Activated CD4-positive, alpha-beta T cell treated with anti-CD3 and anti-CD28 coated beads for 48 hours (primary cell): Measurements from ENCODE around the gene GNAI2.

Experiments used
- DNase-seq: peaks from one replicate; pipeline ENCODE4 v3.0.0-alpha.2; 2020

The GNAI2 gene

GRCh38 chr3:50235716-50236483, at the start of gene GNAI2:
Gene GNAI2, plus strand, starts transcription at chr3:50236204. Its CDS starts 132 bp downstream, at chr3:50236336.
- DNase-seq, result peak; percentile 99

GRCh38 chr3:50187750-50188149, 48.3 kb upstream of the GNAI2 start:
- no peak for DNase-seq

- peak; percentile 67 for DNase-seq
Measured at GRCh38 chr3:50189274-50189673, 46.7 kb upstream of the GNAI2 start.

DNA sequence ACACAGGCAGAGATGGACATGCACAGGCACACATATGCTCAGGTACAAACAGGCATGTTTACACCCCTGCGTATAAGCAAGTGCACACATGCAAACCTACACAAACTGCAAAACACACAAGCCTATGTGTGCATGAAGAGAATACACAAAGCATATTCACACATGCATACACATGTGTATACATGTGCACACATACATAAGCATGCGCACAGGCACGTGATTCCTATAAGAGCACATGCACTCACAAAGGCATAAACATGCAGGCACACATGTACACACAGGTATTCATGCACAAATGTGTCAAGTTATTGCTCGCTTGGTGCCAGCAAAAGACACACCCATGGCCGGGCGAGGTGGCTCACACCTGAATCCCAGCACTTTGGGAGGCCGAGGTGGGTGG, 46.0 kb upstream of the GNAI2 start:
- DNase-seq, result no peak

DNA sequence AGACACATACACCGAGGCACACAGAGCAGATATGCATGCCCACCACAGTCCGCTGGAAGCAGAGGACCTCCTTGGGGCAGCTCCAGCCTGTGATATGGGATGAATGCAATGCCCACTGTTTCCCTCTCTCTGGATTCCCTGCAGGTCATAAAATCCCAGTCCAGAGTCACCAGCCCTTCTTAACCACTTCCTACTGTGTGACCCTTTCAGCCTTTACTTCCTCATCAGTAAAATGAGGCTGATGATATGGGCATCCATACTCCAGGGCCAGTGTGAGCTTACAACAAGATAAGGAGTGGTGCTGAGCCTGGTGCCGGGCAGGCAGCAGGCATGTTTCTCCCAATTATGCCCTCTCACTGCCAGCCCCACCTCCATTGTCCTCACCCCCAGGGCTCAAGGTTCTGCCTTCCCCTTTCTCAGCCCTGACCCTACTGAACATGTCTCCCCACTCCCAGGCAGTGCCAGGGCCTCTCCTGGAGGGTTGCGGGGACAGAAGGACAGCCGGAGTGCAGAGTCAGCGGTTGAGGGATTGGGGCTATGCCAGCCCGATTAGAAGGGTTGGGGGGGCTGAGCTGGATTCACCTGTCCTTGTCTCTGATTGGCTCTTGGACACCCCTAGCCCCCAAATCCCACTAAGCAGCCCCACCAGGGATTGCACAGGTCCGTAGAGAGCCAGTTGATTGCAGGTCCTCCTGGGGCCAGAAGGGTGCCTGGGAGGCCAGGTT, 44.9 kb upstream of the GNAI2 start, which contains the start of gene GNAT1:
Gene GNAT1 (plus strand): TSS at position 675 of the 725 bp plus-strand sequence. CDS start 116 bp downstream, outside the sequence.
- DNase-seq, result no peak

GRCh38 chr3:50192124-50192523, 43.9 kb upstream of the GNAI2 start:
- DNase-seq, result no peak

DNA sequence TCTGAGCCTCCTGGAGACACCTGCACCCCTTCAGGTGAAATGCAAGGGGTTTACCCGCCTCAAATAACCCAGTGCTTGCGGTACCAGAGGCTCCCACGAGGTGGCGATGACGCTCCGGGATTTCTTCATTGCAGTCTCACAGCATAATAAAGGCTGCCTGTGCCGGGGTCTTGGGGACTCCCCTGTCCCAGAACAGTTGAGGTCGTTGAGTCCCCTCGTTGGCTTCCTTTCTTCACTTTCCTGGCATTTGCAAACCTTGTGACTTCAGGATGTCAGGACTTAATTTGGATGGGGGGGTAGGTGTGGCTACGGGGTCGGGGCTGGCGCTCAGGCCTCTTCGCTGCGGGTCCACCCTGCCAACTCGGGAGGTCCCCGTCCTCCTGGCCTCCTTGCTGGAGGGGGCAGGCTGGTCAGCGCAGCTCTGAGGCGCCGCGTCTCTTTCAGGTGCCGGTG, 43.3 kb upstream of the GNAI2 start:
- DNase-seq, result peak; percentile 90

- no peak for DNase-seq
Measured at GRCh38 chr3:50193286-50193685, 42.7 kb upstream of the GNAI2 start.

DNA sequence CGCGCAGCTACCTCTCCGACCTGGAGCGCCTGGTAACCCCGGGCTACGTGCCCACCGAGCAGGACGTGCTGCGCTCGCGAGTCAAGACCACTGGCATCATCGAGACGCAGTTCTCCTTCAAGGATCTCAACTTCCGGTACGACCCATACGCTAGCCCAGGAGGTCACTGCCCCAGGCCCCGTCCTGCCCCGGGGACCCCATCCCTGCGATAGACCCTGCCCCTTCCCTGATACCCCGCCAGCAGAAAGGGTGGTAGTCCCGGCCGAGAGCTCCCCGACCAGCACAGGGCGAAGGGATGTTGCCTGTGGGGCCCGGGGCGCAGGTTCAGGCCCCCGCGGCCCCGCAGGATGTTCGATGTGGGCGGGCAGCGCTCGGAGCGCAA, 42.3 kb upstream of the GNAI2 start:
- no peak for DNase-seq

DNA sequence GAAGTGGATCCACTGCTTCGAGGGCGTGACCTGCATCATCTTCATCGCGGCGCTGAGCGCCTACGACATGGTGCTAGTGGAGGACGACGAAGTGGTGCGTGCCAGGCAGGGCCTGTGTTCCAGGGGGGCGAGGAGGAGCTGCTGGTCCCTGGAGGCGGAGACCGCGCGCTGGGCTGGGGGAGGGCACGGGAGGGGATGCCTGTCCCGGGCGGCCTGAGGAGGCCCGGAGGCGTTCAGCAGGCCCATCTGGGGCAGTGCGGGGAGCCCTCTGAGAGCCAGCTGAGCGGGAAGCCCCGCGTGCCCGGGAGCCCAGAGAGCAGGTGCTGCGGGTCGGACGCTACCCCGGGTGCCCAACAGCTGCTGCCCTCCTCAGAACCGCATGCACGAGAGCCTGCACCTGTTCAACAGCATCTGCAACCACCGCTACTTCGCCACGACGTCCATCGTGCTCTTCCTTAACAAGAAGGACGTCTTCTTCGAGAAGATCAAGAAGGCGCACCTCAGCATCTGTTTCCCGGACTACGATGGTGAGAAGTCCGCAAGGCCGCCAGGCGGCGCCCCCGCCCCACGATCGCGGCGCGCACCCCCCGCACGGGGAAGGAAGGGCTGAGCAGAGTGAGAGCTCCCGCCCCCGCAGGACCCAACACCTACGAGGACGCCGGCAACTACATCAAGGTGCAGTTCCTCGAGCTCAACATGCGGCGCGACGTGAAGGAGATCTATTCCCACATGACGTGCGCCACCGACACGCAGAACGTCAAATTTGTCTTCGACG, 41.7 kb upstream of the GNAI2 start:
- peak; percentile 84 for DNase-seq

GRCh38 chr3:50194903-50195500, 41.0 kb upstream of the GNAI2 start:
- peak; percentile 59 for DNase-seq

DNA sequence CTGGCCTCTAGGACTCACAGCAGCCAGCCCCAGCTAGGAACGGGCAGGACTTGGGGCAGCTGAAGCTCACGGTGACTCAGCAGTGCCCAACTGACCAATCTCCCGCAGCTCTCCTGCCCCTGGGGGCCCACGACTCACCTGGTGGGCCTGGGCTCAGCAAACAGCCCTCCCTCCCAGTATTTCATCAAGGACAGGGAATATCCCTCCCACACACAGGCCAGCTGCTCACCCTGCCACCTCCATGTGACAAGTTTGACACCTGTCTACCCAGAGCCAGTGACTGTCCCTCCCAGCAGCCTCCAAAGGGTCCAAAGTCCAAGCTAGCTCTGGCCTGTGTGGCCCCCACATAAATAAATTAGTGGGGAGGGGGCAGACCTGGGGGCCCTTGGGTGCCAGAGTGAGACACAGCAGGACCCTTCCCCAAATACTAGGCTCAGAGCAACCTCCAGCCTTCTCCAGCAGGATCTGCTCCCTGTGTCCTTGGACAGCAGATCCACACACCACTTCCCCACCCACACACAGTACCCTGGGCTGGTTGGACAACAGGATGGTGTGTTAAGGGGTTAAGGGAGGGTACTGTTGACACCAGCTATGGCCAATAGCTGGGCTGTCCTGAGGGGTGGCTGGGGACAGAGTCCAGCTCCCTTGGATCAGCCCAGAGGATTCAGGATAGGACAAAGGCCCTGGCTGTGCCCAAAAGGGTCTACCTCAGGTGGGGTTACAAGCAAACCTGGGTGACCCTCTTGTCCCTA, 40.3 kb upstream of the GNAI2 start:
- DNase-seq, result no peak

DNA sequence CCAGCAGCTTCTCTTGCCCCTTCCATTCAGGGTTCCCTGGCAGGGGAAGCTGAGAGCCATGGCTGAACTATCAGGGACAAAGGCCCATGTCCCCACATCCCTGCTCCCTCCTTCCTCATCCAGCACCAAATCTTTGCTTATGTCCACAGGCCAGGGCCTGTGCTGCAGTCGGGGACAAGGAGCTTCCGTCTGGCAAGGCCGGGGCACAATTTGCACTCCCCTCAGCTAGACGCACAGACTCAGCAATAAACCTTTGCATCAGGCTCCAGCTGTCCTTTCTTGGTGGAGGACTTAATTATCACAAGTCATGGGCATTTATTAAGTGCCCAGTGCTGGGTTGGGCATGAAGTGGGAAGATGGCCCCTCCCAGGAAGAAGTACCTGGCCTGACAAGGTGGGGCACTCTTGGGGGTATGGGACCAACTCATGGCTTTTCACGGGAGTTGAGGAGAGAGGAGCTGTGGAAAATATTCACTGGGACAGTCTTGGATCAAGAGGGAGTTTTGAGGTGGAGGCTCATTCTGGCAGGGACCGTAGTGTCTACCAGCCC, 39.7 kb upstream of the GNAI2 start:
- DNase-seq, result no peak

GRCh38 chr3:50201573-50202315, 34.3 kb upstream of the GNAI2 start:
- DNase-seq, result no peak

GRCh38 chr3:50202353-50203112, 33.5 kb upstream of the GNAI2 start:
- no peak for DNase-seq

DNA sequence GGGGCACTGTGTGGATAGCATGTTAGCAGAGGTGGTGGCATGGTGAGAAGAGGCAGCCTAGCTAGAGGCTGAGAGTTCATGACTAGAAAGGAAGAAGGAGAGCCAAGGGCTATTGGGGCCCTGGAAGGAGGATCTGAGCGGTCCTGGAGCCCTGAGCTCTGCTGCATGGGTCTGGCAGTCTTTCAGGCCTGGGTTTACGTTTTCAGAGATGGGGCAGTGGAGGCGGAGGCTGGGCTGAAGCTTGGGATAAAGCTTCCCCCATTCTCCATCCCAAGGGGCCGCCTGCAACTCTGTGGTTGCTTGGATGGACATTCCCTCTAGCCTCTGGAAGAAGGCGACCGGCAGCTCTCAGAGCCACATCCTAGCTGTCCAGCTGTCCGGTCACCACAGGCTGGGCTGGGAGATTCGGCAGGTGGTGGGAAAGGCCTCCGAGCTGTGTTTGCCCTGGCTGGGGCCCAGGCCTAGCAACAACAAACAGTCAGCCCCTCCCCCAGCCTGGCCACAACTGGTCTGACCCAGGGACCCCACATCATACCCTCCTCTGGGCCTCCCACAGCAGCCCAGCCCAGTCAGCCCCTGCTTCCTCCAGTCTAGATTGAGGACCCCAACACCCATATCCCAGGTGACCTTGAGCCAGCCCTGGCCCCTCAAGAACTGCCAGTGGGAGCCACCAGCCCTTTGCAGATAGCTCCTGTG, 32.7 kb upstream of the GNAI2 start:
- no peak for DNase-seq

- no peak for DNase-seq
Measured at GRCh38 chr3:50203809-50204803, 31.9 kb upstream of the GNAI2 start.

DNA sequence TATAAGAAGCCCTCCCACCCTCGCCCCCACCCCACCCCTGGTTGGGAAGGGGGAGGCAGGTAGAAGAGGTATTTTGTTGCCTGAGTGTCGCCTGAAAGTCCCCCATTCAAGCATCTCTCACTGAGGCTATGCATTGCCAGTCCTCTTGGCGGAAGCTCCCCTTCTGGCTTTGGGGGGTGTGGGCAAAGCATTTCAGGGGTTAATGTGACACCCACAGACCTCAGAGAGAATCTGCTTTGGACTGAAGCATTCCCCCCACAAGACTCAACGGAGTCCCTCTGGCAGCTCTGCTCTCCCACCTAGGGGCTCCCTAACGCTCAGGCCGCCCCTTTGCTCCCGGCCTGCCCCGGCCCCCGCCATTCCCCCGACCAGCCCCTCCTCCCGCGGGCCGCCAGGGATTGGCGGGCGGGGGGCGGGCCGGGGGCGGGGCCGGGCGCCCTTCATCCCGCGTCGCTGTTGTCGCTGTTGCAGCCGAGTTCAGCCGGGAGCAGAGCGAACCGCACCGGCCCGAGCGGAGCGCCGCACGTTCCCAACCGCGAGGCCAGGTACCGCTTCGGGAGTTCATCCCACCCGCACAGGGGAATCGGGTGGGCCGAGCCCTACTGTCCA, 31.1 kb upstream of the GNAI2 start, which contains the start of gene SLC38A3:
Gene SLC38A3 (plus strand): TSS at position 468 of the 609 bp plus-strand sequence. CDS start 8,929 bp downstream, outside the sequence.
- DNase-seq, result peak; percentile 16
